Bronchial epithelial cell (primary cell): ENCODE results near the gene ARL4C. TPM values are rescaled to one million over a fixed set of nuclear protein-coding genes. Genes with fewer than 3 reads are reported as not detected.

Experiments
- DNase-seq: peaks from one replicate; pipeline ENCODE4 v3.0.0-alpha.2; 2010; ENCODE audit warnings: low read depth
- FAIRE-seq: peaks from 2 replicates; lab custom pipeline; 2011; peaks lifted over from hg19 to GRCh38; lab: Jason Lieb, UNC
- H3K27me3 ChIP-seq: 2 replicates; pipeline ENCODE4 v1.5.1; 2011; ENCODE audit warnings: low read length; ENCODE audit not compliant: control insufficient read depth, insufficient read depth
- H3K36me3 ChIP-seq: 2 replicates; pipeline ENCODE4 v1.5.1; 2011; ENCODE audit warnings: low read length; ENCODE audit not compliant: control insufficient read depth, insufficient read depth
- H3K4me3 ChIP-seq: 2 replicates; pipeline ENCODE4 v1.5.1; 2011; ENCODE audit warnings: mild to moderate bottlenecking, low read depth, low read length, control low read depth
- CTCF ChIP-seq: IDR thresholded peaks from 2 replicates; pipeline ENCODE4 v1.5.1; 2011; ENCODE audit warnings: mild to moderate bottlenecking, moderate library complexity, low read length, control low read depth, inconsistent platforms; ENCODE audit not compliant: insufficient read depth, severe bottlenecking
- total RNA-seq: library from RNA; depleted of rRNA; stranded (reverse); fragments of >200 nt; gene quantifications from 2 replicates; pipeline ENCODE4 v1.2.1, GENCODE V29; 2014

ARL4C gene
- total RNA-seq, 1 donor from 2014 or later: 9.5 TPM

- peak; percentile 7 for FAIRE-seq
- H3K36me3 ChIP-seq: no peaks in the 10 kb centered on the region
- TF ChIP-seq CTCF: no peak
- DNase-seq: no peak
- no peaks in the 10 kb centered on the region for H3K27me3 ChIP-seq
- H3K4me3 ChIP-seq: no peak overlapping the region
These were observed 45.6 kb downstream of the ARL4C start for GRCh38 chr2:234451242-234451641.

GRCh38 chr2:234450431-234451124, 46.3 kb downstream of the ARL4C start:
- no peak for TF ChIP-seq CTCF
- DNase-seq (no peak), FAIRE-seq (no peak)
- Histone ChIP-seq H3K27me3 (no peaks in the 10 kb centered on the region), H3K4me3 (no peak overlapping the region), H3K36me3 (no peaks in the 10 kb centered on the region)

GRCh38 chr2:234448506-234449184, 48.2 kb downstream of the ARL4C start:
- FAIRE-seq: no peak

GRCh38 chr2:234447963-234448362, 48.9 kb downstream of the ARL4C start:
- Histone ChIP-seq H3K36me3 (no peaks in the 10 kb centered on the region), H3K27me3 (no peaks in the 10 kb centered on the region), H3K4me3 (no peak overlapping the region)
- no peak for TF ChIP-seq CTCF
- FAIRE-seq (no peak), DNase-seq (no peak)

More at GRCh38 chr2:234448506-234449184, 48.2 kb downstream of the ARL4C start:
- no peak for TF ChIP-seq CTCF
- Histone ChIP-seq H3K36me3 (no peaks in the 10 kb centered on the region), H3K4me3 (no peak overlapping the region), H3K27me3 (no peaks in the 10 kb centered on the region)
- DNase-seq: no peak

- no peak for DNase-seq
These were observed 49.7 kb downstream of the ARL4C start for GRCh38 chr2:234447189-234447588.

More at GRCh38 chr2:234447189-234447588, 49.7 kb downstream of the ARL4C start:
- no peaks in the 10 kb centered on the region for H3K36me3 ChIP-seq
- H3K27me3 ChIP-seq: no peaks in the 10 kb centered on the region
- FAIRE-seq: no peak
- TF ChIP-seq CTCF: no peak
- H3K4me3 ChIP-seq: no peak overlapping the region
